Measurements from ENCODE around the gene TTLL11. TPM values are rescaled to one million over a fixed set of nuclear protein-coding genes. Genes with fewer than 3 reads are reported as not detected.

The TTLL11 gene
- total RNA-seq, 4 donors from 2014 or later: 9.1 to 14.6 (median 9.7) TPM

DNA sequence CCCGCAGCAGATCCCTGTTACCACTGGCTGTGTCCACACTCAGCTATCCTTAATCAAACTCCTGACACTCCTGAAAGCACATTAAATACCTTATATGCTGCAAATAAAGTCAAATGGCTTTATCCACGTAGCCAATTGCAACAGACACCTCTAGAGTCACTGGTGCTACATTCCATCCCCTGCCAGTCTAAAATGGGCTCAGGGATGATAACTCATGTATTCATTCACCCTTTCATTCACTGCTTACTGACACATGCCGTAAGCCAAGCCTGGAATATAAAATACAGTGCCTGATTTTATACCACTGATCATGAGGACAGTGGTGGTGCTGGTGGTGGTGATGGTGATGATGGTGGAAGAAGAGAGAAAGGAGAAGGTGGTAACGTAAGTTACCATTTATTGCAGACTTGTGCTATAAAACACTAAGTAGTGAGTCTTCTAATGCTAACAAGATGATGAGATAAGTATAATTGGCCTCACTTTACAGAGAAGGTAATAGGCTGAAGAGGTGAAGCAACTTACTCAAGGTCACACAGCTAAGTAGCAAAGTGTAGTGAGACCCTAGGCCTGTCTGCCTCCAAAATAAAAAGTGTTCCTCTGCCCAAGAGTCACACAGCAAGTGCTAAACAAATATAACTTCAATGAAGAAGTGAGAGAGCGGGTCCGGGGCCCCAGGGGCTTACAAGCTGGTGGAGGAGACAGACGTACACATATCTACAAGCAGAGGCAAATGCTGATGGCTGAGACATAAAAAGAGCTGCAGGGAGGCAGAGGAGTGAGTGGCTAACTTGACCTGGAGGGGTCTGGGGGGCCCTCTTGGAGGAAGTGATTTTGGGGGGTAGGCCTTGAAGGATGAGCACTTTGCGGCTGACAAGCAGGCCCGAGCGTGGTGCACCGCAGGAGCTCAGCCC lies 1.2 kb downstream of the TTLL11 start:
- peak in 1 of 2 donors; percentile 2 for DNase-seq (ENCODE audit: low spot score in 2 of 2)
- peak overlapping the region; percentile 74 for H3K4me3 ChIP-seq (ENCODE audit: low read depth, poor library complexity, severe bottlenecking)
- TF ChIP-seq POLR2A (IDR thresholded peaks at IDR 0.05): no peak
- TF ChIP-seq, protein P1, sequence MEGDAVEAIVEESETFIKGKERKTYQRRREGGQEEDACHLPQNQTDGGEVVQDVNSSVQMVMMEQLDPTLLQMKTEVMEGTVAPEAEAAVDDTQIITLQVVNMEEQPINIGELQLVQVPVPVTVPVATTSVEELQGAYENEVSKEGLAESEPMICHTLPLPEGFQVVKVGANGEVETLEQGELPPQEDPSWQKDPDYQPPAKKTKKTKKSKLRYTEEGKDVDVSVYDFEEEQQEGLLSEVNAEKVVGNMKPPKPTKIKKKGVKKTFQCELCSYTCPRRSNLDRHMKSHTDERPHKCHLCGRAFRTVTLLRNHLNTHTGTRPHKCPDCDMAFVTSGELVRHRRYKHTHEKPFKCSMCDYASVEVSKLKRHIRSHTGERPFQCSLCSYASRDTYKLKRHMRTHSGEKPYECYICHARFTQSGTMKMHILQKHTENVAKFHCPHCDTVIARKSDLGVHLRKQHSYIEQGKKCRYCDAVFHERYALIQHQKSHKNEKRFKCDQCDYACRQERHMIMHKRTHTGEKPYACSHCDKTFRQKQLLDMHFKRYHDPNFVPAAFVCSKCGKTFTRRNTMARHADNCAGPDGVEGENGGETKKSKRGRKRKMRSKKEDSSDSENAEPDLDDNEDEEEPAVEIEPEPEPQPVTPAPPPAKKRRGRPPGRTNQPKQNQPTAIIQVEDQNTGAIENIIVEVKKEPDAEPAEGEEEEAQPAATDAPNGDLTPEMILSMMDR (IDR thresholded peaks at IDR 0.05): no peak
- 38% methylated on average over 11 of the region's 11 CpGs for WGBS, 2 donors
- intact Hi-C loops (cut with DNase I; ENCODE audit: low total_unique reads): no loop called here

DNA sequence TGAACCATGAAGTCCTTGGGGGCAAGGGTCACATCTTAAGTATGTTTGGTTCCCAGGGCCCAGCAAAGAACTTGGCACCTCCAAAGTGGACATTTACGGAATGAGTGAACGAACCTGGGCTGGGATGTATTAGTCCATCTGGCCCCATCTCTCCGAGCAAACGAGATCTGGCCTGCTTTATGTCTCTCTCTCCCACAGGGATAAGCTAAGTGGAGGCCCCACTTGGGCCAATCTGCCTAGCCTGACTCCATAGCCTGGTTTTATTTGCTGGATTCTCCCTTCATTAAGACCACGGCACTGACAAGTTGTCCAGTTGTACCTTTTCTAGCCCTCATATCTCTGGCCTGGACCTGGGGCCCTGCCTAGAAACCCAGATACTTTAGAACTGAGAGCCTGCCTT lies 2.1 kb downstream of the TTLL11 start:
- 86 to 91% methylated on average over 5 of the region's 5 CpGs for WGBS, 2 donors
- intact Hi-C loops (cut with DNase I; ENCODE audit: low total_unique reads): no loop called here
- H3K4me3 ChIP-seq (ENCODE audit: low read depth, poor library complexity, severe bottlenecking): no peak overlapping the region
- peak in 1 of 2 donors; percentile 68 for DNase-seq (ENCODE audit: low spot score in 2 of 2)
- TF ChIP-seq, protein P1 (IDR thresholded peaks at IDR 0.05): no peak
- TF ChIP-seq POLR2A (IDR thresholded peaks at IDR 0.05): no peak

DNA sequence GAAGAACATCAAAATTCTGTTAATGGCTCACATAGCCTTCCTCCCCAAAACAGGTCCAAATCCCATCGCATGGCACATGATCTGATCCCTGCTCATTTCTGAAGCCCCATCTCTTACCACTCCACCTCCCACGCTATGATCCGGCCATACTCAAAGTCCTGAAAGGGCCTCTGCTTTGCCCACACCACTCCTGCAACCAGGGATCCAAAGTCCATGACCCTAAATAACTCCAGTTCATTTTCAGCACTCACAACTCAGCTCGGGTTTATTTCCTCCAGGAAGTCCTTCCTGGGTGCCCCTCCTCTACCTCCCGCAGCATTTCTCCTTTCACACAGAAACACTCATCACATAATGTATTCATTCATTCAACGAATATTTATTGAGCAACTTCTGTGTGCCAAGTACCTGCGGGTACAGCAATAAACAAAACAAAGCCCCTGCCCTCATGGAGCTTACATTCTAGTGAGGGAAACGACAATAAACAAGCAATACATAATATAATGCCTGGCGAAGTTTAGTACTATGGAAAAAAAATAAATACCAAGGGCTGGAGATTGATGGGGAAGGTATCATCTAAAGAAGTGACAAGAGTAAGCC lies 2.7 kb downstream of the TTLL11 start:
- no peak overlapping the region for H3K4me3 ChIP-seq (ENCODE audit: low read depth, poor library complexity, severe bottlenecking)
- DNase-seq (ENCODE audit: low spot score in 2 of 2): no peak
- TF ChIP-seq POLR2A (IDR thresholded peaks at IDR 0.05): no peak
- TF ChIP-seq, protein P1 (IDR thresholded peaks at IDR 0.05): no peak
- intact Hi-C loops (cut with DNase I; ENCODE audit: low total_unique reads): no loop called here
- 90 to 92% methylated on average over 9 of the region's 9 CpGs for WGBS, 2 donors

DNA sequence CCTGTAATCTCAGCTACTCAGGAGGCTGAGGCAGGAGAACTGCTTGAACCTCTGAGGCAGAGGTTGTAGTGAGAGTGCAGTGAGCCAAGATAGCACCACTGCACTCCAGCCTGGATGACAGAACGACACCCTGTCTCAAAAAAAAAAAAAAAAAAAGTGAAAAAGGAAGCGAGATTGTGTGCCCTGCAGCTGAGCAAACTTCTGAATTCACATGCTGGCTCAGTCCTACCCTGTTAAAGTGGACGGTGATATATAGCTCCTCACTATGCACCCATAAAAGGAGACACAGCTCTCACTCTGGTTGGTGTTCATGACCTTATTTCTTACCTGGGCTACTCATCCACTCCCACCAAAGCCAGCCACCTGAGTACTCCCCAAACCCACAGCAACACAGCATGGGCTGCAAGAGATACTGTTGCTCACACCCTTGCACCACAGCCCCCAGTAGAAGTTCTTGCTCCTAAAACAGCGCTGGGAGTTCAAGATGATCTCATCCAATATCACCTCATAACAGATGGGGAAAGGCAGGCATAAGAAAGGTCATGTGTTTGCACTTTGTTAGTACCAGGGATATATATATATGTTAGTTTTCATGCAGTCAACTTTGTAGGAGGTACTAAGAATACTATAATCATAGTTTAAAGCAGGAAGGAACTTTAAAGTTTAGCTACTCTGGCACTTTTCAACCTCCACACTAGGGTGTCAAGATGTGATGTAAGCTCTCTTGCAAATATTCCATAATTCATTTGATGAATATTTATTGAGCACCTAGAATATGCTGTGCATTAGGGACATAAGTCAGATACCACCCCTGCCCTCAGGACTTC lies 4.0 kb downstream of the TTLL11 start:
- H3K4me3 ChIP-seq (ENCODE audit: low read depth, poor library complexity, severe bottlenecking): no peak overlapping the region
- no peak for DNase-seq (ENCODE audit: low spot score in 2 of 2)
- 61 to 80% methylated on average over 4 of the region's 4 CpGs for WGBS, 2 donors
- intact Hi-C loops (cut with DNase I; ENCODE audit: low total_unique reads): no loop called here
- TF ChIP-seq, protein P1 (IDR thresholded peaks at IDR 0.05): no peak
- no peak for TF ChIP-seq POLR2A (IDR thresholded peaks at IDR 0.05)

DNA sequence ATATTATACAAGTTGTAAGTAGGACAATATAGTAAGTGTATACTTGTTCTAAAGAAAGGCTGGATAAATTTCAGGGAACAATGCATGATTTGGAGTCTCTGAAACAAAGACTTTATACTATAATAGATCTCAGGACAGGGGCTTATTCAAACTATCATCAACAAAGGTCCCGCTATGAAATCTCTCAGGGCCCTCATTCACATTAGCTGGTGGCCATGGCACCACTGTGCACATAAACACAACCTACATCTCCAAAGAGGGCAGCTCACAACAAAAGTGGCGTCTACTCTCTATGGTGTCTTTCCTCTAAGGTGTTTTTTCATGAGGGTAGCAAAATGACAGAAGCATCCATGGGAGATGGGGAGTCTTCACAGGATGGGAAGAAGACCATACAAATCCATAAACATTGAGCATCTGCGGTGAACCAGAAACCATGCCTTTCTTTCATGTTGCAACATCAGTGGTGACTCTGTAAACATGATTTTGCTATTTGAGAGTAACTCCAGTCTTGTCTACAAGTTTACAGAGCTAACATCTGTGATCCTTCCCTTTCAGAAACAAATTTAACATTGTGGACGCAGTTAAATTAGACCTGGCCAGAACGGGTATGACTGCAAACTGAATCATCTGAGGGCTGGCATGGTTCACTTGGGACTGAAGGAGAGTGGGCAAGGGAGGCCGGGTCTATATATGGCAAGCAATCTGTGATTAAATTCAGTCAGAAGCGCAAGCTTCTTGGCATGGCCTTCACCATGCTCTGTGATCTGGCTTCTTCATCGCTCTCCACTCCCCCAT lies 5.5 kb downstream of the TTLL11 start:
- intact Hi-C loops (cut with DNase I; ENCODE audit: low total_unique reads): no loop called here

More for the DNA sequence above, 5.5 kb downstream of the TTLL11 start:
- TF ChIP-seq, protein P1 (IDR thresholded peaks at IDR 0.05): no peak
- no peak for TF ChIP-seq POLR2A (IDR thresholded peaks at IDR 0.05)
- no peak for DNase-seq (ENCODE audit: low spot score in 2 of 2)
- 84 to 89% methylated on average over 8 of the region's 8 CpGs for WGBS, 2 donors
- H3K4me3 ChIP-seq (ENCODE audit: low read depth, poor library complexity, severe bottlenecking): no peak overlapping the region
